22Rv1 (cell line): Measurements from ENCODE around the gene DHRSX.
"Not testable (repeated sequence)": the region's sequence is repeated elsewhere in the genome, so short reads cannot be mapped to it uniquely, and the experiment has no call there.

Experiments used
- H3K27ac ChIP-seq: fragments of 450-650 bp; 2 replicates; pipeline ENCODE4 v1.5.1; 2017
- ZFX ChIP-seq: fragments of 450-650 bp; IDR thresholded peaks from 2 replicates; pipeline ENCODE4 v1.6.1; 2017; ENCODE audit warnings: antibody characterized with exemption, borderline replicate concordance
- TF ChIP-seq, protein P1 (sequence below): fragments of 450-650 bp; IDR thresholded peaks from 2 replicates; pipeline ENCODE4 v1.5.1; 2017; ENCODE audit warnings: mild to moderate bottlenecking

DHRSX gene

DNA sequence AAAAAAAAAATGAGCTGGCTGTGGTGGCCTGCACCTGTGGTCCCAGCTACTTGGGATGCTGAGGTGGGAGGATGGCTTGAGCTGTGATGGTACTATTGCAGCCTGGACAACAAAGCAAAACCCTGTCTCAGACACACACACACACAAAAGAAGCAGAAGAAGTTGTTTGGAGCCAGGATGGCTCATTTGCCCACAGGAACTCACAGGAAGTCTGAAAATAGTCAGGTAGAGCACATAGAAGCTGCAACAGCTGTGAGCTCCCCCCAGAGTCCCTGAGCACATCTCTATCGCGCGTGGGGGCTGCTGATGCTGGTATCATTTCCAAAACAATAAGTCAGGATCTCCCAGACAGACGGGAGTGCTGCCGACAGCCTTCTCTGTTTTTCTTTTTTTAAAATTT lies 13.4 kb upstream of the DHRSX start:
- no peak overlapping the region for H3K27ac ChIP-seq
- TF ChIP-seq, protein P1, sequence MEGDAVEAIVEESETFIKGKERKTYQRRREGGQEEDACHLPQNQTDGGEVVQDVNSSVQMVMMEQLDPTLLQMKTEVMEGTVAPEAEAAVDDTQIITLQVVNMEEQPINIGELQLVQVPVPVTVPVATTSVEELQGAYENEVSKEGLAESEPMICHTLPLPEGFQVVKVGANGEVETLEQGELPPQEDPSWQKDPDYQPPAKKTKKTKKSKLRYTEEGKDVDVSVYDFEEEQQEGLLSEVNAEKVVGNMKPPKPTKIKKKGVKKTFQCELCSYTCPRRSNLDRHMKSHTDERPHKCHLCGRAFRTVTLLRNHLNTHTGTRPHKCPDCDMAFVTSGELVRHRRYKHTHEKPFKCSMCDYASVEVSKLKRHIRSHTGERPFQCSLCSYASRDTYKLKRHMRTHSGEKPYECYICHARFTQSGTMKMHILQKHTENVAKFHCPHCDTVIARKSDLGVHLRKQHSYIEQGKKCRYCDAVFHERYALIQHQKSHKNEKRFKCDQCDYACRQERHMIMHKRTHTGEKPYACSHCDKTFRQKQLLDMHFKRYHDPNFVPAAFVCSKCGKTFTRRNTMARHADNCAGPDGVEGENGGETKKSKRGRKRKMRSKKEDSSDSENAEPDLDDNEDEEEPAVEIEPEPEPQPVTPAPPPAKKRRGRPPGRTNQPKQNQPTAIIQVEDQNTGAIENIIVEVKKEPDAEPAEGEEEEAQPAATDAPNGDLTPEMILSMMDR = no peak
- no peak for TF ChIP-seq ZFX

GRCh38 chrX:2513121-2513664 lies 12.4 kb upstream of the DHRSX start:
- TF ChIP-seq, protein P1 = no peak
- TF ChIP-seq ZFX = no peak
- no peak overlapping the region for H3K27ac ChIP-seq

DNA sequence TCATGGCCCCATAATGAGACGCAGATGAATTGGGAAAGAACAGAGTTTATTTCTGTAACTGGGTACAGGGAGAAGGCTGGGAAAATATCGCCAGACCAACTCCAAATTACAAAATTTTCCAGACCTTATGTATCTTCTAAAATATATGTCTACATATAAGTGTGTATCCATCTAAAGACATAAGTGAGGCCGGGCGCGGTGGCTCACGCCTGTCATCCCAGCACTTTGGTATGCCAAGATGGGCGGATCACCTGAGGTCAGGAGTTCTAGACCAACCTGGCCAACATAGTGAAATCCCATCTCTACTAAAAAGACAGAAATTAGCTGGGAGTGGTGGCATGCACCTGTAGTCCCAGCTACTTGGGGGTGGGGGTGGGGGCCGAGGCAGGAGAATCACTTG lies 11.7 kb upstream of the DHRSX start:
- no peak overlapping the region for H3K27ac ChIP-seq
- TF ChIP-seq, protein P1 = no peak
- TF ChIP-seq ZFX = no peak

DNA sequence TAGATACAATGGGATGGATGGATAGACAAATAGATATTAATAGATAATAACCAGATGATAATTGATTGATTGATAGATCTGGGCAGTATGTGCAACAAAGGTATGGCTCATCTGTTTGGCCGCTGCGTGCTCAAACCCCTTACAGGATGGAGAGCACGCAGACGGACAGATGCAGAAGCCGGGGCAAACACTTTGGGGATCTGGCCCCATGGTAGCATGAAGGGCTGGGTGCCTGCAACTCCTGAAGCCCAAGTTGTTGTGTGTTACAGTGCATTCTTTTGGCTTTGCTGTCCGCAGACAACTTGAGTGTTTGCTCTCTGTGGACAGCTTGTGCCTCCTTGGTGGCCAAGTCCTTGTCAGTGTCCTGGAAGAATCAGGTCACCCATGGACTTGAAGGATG lies 10.6 kb upstream of the DHRSX start:
- no peak overlapping the region for H3K27ac ChIP-seq
- TF ChIP-seq ZFX = no peak
- TF ChIP-seq, protein P1 = no peak

DNA sequence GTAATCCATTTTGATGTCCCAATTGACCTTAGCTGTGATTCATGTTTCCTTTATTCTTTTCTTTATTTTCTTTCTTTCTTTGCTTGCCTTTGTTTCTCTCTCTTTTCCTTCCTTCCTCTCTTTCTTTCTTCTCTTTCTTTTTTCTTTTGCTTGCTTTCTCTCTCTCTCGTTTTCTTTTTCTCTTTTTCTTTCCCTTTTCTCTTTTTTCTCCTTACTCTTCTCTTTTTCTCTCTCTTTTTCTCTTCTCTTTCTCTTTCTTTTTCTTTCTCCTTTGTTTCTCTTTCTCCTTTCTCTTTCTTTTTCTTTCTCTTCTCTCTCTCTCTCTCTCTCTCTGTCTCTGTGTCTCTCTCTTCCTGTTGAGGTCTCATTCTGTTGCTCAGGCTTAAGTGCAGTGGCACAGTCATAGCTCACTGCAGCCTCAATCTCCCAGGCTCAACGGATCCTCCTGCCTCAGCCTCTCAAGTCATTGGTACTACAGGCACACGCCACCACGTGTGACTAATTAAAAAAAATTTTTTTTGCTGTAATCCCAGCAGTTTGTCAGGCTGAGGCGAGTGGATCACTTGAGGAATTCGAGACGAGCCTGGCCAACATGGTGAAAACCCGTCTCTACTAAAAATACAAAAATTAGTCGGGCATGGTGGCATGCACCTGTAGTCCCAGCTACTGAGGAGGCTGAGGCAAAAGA lies 8.0 kb upstream of the DHRSX start:
- TF ChIP-seq, protein P1 = no peak
- TF ChIP-seq ZFX = no peak
- no peak overlapping the region for H3K27ac ChIP-seq

DNA sequence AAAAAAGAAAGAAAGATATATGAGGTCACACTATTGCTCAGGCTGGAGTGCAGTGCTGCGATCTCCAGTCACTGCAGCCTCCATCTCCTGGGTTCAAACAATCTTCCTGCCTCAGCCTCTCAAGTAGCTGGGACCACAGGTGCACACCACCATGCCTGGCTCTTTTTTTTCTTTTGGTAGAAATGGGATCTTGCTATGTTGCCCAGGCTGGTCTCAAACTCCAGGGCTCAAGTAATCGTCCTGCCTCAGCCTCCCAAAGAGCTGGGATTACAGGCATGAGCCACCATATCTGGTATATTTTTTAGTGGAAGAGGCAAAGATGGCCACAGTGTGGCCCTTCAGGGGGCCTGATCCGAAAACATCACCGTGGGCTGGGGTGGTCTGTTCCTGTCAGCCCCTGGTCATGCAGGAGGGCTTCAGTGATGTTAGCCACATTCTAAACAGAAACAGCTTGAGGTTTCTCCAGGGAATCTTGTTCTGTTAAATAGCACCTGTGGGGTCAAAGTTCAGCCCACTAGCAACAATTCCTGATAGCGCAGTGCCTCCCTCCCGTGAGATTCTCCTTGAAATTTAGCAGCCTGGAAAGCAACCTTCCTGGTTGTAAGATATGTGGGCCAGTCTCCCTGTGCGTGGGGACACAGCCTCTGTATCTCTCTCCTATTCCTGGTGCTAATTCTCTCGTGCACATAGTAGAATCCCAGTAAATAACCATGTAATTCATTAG lies 7.3 kb upstream of the DHRSX start:
- TF ChIP-seq, protein P1 = no peak
- no peak for TF ChIP-seq ZFX
- H3K27ac ChIP-seq = no peak overlapping the region

DNA sequence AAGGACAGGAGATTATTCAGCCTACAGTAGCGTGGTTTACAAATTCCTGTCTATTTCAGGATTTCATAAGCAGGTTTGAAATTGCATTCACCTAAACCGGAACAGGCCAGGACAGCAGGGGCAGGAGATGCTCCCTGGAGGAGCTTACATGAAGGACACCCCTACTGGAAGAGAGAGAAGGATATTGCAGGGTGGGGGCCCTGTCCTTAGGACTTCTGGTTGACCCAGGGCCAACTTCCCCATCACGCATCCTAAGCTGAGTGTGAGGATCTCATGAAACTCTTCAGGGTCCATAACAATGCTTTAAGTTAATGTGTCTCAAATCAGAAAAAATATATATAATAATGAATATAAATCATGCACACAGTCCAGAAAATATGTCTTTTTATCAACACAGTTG lies 6.4 kb upstream of the DHRSX start:
- H3K27ac ChIP-seq = no peak overlapping the region
- TF ChIP-seq ZFX = no peak
- TF ChIP-seq, protein P1 = no peak

DNA sequence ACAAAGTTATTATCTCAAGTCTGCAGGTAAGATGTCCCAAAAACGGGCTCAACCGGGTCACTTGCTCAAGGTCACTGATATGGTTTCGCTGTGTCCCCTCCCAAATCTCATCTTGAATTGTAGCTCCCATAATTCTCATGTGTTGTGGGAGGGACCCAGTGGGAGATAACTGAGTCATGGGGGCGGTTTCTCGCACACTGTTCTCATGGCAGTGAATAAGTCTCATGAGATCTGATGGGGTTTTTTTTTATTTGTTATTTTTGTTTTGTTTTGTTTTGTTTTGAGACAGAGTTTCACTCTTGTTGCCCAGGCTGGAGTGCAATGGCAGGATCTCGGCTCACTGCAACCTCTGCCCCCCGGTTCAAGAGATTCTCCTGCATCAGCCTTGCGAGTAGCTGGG lies 4.6 kb upstream of the DHRSX start:
- H3K27ac ChIP-seq = not testable (repeated sequence)
